Stimulated activated CD8-positive, alpha-beta memory T cell treated with anti-CD3 and anti-CD28 coated beads, Interleukin-15, amount 100 ng/mL, for 1 hour (primary cell): Measurements from ENCODE around the gene PRSS1.
A peak's percentile ranks its signal among the peaks of the same experiment; 100 is the strongest.
"Not testable (repeated sequence)": the region's sequence is repeated elsewhere in the genome, so short reads cannot be mapped to it uniquely, and the experiment has no call there.

Experiments used
- DNase-seq: peaks from one replicate; pipeline ENCODE4 v3.0.0-alpha.2; 2020; ENCODE audit warnings: low read depth

Gene PRSS1

DNA sequence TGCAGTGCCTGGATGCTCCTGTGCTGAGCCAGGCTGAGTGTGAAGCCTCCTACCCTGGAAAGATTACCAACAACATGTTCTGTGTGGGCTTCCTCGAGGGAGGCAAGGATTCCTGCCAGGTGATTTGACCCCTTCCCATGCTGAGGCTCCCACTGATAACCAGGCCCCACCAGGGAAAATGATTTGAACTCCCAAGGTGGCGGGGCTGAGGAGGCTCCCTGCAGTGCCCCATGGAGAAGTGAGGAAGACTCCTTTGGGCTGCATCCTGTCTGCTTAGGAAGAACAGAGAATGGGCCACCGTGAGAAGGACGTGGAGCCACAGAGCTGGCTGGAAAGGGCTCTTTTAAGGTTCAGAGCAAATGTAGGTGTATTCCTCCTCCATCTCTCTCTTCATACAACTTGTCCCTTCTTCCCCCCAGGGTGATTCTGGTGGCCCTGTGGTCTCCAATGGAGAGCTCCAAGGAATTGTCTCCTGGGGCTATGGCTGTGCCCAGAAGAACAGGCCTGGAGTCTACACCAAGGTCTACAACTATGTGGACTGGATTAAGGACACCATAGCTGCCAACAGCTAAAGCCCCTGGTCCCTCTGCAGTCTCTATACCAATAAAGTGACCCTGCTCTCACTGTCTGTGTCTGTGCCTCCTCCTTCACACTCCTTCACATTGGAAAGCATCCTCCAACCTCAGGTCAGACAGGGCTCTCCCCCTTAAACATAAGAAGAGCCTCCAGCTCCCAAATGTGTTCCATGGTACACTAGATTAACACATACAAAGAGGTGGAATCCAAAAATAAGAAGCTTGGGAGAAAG is 24.9 kb downstream of the PRSS1 start:
- DNase-seq: no peak

DNA sequence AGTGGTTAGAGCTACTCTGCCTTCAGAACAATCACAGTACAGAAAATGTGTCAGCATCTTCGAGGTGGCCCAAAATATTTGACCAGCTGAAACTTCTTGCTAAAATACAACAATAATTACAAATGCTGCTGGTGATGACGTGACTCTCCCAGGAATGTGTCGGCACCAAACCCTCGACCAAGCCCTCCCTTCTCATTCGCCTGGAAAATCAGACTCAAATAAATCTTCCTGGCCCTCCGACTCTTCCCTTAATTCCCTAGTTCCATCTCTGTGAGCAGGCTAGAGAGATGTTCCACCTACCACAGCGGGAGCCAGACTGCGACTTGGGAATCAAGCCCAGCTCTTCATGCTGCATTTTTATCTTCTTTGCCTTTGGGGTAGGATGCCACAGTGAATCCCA is 25.6 kb downstream of the PRSS1 start:
- no peak for DNase-seq

DNA sequence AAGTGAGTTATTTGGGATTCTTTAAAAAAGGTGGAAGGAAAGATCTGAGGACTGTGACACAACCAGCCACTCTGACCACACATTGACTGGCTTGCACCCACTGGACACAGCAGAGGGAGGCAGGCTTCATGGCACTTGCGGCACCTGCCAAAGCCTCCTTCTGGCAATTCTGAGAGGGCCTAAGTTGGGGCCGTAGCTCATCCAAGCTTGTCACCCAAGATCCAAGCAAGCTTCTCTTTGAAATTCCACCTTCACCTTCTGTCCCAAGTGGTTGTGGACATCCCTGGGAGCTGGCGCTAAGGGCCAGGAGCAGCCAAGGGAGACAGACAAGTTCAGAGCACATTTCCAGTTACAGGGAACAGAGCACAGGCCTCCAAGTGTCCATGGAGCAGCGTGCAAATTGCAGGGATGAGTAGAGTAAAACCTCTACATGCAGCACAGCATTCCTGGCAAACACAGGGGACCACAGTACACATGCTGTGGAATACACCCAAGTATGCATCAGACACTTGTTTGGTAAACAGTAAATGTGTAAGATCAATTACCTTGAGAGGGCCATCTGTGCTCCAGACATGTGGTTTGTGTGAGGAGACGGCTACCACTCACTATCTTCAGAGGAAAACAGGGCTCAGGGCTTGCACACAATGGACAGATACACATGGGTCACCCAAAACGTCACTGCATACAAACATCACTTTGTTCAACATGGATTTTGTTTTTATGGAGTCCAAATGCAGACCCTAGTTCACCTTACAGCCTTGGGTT is 26.3 kb downstream of the PRSS1 start:
- not testable (repeated sequence) for DNase-seq

DNA sequence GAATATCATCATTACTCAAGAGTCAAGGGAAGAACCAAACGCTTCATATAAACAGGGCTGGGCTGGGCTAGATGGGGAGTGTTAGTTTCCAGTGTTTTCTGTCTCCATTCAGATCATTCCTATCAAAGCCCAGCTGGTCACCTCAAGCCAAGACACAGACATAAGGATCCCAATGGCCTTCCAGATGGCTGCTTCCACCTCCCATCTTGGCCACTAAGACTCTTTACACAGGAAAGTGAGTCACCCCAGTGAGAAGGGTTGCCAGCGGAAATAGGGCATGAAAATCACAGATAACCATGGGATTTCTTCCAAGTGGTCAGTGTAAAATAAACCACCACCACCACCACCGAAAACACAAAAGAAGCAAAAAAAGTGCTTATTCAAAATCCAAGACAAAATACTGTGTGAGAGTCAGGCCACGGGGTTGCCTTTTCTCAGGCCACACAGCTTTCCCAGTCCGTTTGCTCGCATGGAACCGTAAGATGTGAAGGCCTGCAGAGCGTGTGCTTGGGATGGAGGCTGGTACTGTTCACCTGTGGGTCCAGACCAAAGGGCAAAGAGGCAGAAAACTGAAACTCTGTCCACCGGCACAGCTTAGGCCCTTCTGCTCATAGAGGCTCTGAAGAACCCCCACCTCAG is 27.1 kb downstream of the PRSS1 start:
- DNase-seq: no peak

DNA sequence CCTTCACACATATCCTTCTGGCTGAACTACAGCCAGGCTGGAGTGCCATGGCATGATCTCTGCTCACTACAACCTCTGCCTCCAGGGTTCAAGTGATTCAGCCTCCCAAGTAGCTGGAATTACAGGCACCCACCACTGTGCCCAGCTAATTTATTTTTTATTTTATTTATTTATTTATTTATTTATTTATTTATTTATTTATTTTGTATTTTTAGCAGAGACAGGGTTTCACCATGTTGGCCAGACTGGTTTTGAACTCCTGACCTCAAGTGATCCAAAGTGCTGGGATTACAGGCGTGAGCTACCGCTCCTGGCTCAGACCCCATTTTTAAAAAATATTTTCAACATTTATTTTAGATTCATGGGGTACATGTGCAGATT is 27.6 kb downstream of the PRSS1 start:
- DNase-seq: not testable (repeated sequence)

DNA sequence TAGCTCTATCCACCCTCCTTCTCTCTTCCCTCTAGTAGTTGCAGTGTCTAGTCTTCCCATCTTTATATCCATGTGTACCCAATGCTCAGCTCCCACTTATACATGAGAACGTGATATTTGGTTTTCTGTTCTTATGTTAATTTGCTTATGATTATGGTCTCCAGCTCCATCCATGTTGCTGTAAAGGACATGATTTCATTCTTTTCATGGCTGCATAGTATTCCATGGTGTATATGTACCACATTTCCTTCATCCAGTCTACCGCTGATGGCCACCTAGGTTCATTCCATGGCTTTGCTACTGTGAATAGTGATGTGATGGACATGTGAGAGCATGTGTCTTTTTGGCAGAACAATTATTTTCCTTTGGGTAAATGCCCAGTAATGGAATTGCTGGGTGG is 28.0 kb downstream of the PRSS1 start:
- DNase-seq: no peak

DNA sequence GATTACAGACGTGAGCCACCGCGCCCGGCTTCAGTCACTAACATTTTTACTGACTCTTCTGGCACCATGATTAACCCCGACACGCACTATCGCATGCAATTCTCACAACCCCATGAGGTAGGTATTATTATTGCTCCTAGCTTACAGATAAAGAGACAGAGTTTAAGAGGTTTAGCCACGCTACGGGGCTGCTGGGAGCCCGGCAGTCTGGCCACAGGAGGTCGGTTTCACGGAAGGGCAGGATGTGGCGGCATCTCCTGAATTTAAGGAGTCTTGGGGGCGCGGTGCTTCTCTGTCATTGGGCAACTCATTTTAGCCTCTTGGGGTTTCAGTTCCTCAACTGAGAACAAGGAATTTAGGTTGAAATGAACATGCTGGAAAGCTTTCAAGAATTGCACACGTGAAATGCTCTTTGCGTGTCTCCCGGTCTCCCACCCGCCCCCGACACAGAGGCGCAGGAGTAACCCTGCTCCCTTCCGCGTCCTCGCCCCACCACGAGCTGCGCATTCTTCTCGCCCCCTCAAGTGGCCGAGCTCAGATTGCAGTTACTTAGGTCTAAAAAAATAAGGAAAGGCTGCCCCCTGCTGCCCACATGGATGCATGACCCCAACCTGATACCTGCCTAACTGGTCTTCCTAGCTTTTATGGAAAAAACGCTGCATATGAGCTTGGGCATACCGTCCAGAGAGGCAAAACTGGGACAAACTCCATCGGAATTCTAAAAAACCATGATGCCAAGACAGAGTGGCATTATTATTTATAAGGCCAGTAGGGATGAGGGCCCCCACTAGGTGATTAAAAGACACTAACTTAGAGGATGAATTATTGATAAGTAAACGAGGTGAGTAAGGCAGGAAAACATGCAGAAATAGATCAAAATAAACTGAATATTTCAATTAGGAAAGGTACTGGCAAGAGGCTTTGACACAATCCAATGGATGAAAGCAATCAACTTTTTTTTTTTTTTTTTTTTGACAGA is 33.9 kb downstream of the PRSS1 start:
- DNase-seq: peak; percentile 62

DNA sequence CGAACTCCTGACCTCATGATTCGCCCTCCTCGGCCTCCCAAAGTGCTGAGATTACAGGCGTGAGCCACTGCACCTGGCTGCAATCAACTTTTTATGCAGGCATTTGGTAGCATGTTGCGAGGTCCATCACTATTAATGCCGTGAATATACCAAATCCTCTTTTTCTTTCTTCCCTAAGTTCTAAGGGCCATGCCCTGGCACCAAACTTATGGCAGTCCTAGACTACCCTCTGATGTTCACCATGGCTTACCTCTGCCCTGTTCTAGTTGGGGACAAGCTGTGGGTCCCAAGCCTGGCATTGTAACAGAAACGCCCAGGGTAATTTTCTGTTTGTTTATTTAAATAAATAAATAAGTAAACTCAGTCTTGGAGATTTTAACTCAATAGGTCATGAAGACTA is 34.8 kb downstream of the PRSS1 start:
- DNase-seq: no peak

DNA sequence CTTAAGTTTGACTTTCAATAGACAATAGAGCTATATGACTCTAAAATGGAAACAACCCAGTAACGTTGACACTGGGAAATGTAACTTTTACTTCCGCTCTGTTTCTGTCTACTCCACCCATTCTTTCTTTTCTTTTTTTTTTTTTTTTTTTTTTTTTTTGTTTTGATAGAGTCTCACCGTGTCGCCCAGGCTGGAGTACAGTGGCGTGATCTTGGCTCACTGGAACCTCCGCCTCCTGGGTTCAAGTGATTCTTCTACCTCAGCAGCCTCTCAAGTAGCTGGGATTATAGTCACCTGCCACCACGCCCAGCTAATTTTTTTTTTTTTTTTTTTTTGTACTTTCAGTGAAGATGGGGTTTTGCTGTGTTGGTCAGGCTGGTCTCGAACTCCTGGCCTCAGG is 35.4 kb downstream of the PRSS1 start:
- DNase-seq: no peak

DNA sequence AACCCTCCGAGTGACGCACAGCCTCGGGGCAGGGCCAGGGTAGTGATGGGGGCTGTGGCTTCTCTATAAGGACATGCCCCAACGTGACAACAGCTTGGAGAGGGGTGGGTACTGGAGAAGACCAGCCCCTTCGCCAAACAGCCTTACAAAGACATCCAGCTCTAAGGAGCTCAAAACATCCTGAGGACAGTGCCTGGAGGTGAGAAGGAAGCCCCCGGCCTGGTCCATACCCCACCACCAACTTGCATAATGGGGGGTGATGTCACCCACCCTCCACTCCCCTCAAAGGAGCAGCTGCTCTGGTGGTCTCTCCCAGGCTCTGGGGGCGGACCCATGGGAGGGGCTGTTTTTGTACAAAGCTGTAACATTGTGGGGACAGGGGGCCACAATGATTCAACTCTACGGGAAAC is 36.6 kb downstream of the PRSS1 start:
- DNase-seq: peak; percentile 51

DNA sequence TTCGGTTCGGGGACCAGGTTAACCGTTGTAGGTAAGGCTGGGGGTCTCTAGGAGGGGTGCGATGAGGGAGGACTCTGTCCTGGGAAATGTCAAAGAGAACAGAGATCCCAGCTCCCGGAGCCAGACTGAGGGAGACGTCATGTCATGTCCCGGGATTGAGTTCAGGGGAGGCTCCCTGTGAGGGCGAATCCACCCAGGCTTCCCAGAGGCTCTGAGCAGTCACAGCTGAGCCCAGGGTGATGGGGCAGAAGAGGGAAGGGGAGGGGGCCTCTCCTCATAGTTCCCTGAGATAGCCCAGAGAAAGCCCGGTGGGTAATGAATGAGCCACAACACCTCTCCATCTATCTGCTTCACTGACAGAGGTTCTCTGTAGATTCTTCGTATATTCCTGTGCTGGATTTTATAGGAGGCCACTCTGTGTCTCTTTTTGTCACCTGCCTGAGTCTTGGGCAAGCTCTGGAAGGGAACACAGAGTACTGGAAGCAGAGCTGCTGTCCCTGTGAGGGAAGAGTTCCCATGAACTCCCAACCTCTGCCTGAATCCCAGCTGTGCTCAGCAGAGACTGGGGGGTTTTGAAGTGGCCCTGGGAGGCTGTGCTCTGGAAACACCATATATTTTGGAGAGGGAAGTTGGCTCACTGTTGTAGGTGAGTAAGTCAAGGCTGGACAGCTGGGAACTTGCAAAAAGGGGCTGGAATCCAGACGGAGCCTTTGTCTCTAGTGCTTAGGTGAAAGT is 37.9 kb downstream of the PRSS1 start:
- DNase-seq: no peak

DNA sequence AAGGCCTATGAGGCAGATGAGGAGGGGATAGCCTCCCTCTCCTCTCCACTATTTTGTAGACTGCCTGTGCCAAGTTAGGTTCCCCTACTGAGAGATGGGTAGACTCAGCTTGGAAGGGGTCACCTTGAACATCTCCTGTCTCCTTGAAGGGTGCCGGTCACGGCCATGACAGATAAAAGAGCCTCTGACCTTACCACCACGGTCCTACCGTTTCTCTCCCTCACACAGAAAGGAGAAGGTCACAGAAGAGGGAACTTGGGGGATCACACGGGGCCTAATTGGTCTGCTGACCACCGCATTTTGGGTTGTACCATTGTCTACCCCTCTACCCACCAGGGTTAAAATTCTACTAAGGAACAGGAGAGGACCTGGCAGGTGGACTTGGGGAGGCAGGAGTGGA is 38.5 kb downstream of the PRSS1 start:
- DNase-seq: no peak

DNA sequence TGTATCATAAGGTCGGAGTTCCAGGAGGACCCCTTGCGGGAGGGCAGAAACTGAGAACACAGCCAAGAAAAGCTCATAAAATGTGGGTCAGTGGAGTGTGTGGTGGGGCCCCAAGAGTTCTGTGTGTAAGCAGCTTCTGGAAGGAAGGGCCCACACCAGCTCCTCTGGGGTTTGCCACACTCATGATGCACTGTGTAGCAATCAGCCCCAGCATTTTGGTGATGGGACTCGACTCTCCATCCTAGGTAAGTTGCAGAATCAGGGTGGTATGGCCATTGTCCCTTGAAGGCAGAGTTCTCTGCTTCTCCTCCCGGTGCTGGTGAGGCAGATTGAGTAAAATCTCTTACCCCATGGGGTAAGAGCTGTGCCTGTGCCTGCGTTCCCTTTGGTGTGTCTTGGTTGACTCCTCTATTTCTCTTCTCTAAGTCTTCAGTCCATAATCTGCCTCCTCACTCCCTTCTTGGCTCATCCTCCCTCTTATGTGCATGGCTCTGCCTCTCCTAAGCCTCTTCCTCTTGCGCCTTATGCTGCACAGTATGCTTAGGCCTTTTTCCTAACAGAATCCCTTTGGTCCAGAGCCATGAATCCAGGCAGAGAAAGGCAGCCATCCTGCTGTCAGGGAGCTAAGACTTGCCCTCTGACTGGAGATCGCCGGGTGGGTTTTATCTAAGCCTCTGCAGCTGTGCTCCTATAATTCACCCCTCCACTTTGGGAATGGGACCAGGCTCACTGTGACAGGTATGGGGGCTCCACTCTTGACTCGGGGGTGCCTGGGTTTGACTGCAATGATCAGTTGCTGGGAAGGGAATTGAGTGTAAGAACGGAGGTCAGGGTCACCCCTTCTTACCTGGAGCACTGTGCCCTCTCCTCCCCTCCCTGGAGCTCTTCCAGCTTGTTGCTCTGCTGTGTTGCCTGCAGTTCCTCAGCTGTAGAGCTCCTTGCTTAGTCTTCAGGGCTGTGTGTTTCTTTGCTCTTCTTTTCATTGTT is 39.3 kb downstream of the PRSS1 start:
- no peak for DNase-seq

DNA sequence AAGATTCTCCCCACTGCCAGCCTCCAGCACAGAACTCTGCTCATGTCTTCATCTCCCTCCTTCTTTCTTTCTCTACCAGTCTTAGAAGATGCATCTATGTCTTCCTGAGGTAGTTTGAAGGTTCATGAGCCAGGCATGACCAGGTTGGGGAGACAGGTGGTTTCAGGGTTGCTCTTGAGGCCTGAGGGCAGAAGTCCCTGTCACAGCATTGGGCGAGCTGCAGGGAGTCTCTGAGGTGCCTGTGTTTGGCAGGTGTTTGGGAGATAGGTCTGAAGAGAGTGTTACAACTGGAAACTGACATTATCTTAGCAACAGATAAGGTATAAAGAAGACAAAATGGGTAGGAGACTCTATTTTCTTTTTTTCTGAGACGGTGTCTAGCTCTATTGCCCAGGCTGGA is 40.2 kb downstream of the PRSS1 start:
- DNase-seq: no peak

DNA sequence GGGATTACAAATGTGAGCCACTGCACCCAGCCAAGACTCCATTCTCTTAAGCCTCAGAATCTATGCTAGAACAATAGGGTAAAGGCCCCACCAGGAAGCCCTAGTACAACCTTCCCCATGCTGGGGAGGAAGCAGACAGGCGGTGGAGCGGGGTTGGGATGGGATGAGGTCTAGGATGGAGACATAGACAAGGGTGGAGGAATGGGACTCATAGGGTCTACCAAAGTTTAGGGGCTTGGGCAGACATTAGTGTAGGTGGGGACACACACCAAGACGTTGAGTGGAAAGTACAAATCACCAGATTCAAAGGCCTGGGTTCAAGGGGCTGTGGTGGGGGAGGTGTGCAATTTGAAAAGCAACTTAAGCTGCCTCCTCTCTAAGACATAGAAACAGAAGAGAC is 40.8 kb downstream of the PRSS1 start:
- no peak for DNase-seq

DNA sequence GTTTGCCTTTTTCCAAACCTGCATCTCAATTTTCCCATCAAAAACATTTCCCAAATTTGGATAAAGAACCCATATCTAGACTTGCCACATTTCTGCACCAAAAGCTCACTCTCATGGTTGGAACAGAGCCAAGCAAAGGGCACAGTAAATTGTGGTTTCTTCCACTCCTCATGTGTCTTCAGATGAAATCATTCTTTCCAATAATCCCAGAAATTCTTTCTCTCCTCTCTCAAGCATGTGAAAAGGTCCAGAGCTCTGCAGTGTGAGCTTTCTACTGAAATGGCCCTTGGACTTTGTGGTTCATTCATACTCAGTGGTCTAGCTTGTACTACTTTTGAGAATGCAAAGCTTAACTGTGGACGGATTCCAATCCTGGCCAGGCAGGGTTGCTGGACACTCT is 41.3 kb downstream of the PRSS1 start:
- DNase-seq: no peak

DNA sequence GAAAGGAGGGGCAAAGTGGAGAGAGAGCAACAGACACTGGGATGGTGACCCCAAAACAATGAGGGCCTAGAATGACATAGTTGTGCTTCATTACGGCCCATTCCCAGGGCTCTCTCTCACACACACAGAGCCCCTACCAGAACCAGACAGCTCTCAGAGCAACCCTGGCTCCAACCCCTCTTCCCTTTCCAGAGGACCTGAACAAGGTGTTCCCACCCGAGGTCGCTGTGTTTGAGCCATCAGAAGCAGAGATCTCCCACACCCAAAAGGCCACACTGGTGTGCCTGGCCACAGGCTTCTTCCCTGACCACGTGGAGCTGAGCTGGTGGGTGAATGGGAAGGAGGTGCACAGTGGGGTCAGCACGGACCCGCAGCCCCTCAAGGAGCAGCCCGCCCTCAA is 42.2 kb downstream of the PRSS1 start:
- no peak for DNase-seq

DNA sequence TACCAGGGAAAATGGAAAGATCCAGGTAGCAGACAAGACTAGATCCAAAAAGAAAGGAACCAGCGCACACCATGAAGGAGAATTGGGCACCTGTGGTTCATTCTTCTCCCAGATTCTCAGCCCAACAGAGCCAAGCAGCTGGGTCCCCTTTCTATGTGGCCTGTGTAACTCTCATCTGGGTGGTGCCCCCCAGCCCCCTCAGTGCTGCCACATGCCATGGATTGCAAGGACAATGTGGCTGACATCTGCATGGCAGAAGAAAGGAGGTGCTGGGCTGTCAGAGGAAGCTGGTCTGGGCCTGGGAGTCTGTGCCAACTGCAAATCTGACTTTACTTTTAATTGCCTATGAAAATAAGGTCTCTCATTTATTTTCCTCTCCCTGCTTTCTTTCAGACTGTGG is 42.9 kb downstream of the PRSS1 start:
- no peak for DNase-seq

DNA sequence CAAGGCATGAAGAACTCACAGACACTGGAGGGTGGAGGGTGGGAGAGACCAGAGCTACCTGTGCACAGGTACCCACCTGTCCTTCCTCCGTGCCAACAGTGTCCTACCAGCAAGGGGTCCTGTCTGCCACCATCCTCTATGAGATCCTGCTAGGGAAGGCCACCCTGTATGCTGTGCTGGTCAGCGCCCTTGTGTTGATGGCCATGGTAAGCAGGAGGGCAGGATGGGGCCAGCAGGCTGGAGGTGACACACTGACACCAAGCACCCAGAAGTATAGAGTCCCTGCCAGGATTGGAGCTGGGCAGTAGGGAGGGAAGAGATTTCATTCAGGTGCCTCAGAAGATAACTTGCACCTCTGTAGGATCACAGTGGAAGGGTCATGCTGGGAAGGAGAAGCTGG is 43.3 kb downstream of the PRSS1 start:
- no peak for DNase-seq

DNA sequence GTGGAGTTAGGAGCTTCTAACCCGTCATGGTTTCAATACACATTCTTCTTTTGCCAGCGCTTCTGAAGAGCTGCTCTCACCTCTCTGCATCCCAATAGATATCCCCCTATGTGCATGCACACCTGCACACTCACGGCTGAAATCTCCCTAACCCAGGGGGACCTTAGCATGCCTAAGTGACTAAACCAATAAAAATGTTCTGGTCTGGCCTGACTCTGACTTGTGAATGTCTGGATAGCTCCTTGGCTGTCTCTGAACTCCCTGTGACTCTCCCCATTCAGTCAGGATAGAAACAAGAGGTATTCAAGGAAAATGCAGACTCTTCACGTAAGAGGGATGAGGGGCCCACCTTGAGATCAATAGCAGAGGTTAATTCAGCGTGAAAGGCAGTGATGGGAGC is 43.9 kb downstream of the PRSS1 start:
- no peak for DNase-seq
